AG09309 (cell line): Measurements from ENCODE around the gene SH2D4B.

Experiments
- DNase-seq: peaks from one replicate; pipeline ENCODE4 v3.0.0-alpha.2; 2010; ENCODE audit warnings: low read depth
- H3K4me3 ChIP-seq: 2 replicates; pipeline ENCODE4 v1.5.1; 2011; ENCODE audit warnings: mild to moderate bottlenecking, low read depth, low read length, moderate library complexity; ENCODE audit not compliant: control insufficient read depth
- TF ChIP-seq, protein P1 (sequence below): IDR thresholded peaks from 2 replicates; pipeline ENCODE4 v1.5.1; 2011; ENCODE audit warnings: mild to moderate bottlenecking, low read depth, low read length, inconsistent platforms; ENCODE audit not compliant: insufficient read depth, control insufficient read depth; ENCODE audit errors: missing control alignments

The SH2D4B gene

DNA sequence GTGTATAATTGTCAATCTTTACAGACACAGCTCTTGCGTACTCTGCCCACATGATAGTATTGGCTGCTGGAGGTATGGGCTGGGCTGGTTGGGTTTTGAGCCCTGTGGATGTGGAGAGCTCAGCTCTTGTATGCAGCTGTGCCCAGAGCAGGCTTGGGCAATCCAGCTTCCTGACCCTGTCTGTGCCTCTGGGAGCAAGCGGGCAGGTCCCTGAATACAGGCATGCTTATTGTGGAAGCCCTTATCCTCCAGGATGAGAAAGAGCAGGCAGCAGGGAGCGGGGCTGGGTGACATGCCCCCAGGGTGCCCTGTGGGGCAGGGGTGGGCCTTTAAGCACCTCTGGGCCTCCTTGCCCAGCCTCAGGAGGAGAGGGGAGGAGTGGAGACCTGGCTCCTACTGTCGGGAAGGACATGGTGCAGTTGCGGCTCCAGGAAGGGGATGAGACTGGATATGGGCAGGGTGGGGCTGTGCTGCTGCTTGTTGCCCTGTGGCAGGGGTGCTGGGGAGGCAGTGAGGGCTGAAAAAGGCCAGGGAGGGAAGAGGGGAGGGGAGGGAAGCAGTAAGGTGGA is 32.7 kb upstream of the SH2D4B start:
- TF ChIP-seq, protein P1, sequence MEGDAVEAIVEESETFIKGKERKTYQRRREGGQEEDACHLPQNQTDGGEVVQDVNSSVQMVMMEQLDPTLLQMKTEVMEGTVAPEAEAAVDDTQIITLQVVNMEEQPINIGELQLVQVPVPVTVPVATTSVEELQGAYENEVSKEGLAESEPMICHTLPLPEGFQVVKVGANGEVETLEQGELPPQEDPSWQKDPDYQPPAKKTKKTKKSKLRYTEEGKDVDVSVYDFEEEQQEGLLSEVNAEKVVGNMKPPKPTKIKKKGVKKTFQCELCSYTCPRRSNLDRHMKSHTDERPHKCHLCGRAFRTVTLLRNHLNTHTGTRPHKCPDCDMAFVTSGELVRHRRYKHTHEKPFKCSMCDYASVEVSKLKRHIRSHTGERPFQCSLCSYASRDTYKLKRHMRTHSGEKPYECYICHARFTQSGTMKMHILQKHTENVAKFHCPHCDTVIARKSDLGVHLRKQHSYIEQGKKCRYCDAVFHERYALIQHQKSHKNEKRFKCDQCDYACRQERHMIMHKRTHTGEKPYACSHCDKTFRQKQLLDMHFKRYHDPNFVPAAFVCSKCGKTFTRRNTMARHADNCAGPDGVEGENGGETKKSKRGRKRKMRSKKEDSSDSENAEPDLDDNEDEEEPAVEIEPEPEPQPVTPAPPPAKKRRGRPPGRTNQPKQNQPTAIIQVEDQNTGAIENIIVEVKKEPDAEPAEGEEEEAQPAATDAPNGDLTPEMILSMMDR, result no peak
- DNase-seq, result no peak
- no peak overlapping the region for H3K4me3 ChIP-seq

DNA sequence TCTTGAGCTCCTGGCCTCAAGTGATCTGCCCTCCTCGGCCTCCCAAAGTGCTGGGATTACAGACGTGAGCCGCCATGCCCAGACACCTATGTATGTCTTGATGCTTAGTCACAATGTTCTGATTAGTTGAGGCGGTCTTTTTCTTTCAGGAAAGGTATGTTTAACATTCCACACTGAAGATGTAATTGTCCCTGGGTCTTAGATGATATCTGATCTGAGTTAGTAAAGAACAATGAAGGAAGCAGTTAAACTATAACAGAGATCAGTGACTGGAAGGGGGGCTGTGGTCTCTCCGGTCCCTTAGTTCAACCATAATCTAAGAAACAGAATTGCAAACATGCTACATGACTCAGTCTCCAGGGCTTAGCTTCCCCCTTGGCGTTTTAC is 31.5 kb upstream of the SH2D4B start:
- DNase-seq, result no peak
- H3K4me3 ChIP-seq, result no peak overlapping the region
- TF ChIP-seq, protein P1, result no peak

DNA sequence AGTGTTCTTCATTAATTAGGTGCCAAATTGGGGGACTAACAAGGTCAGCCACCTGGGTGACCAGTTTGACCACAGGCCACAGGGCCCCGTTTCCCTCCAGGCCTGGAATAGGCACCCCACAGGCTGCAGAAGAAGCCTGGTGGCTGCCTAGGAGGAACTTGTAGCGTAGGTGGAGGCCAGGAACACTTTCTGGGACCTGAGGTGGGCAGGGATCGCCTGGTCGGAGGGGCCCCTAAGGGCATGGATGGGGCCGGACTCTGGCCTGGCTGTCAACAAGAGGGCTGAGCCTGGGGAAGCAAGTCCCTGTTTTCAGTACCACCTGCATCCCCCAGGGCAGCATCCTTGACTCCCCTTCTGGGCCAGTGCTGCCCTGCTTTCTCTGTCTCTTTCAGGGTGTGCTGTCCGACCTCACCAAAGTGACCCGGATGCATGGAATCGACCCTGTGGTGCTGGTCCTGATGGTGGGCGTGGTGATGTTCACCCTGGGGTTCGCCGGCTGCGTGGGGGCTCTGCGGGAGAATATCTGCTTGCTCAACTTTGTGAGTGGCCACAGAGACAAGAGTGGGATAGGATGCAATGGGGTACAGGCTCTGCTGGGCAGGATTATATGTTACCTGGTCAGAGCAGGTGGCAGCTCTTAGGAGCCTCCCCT is 30.7 kb upstream of the SH2D4B start:
- H3K4me3 ChIP-seq, result no peak overlapping the region
- no peak for DNase-seq
- TF ChIP-seq, protein P1, result no peak

DNA sequence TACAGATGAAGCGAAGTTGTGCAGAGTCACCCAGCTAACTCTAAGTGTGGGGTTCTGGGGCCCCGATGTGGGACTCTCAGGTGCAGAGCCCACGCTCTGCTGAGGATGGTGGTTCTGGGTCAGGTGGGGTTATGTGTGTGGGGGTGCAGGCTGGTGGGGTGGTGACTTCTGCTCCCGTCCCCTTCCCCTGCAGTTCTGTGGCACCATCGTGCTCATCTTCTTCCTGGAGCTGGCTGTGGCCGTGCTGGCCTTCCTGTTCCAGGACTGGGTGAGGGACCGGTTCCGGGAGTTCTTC is 28.6 kb upstream of the SH2D4B start:
- DNase-seq, result no peak
- TF ChIP-seq, protein P1, result no peak

DNA sequence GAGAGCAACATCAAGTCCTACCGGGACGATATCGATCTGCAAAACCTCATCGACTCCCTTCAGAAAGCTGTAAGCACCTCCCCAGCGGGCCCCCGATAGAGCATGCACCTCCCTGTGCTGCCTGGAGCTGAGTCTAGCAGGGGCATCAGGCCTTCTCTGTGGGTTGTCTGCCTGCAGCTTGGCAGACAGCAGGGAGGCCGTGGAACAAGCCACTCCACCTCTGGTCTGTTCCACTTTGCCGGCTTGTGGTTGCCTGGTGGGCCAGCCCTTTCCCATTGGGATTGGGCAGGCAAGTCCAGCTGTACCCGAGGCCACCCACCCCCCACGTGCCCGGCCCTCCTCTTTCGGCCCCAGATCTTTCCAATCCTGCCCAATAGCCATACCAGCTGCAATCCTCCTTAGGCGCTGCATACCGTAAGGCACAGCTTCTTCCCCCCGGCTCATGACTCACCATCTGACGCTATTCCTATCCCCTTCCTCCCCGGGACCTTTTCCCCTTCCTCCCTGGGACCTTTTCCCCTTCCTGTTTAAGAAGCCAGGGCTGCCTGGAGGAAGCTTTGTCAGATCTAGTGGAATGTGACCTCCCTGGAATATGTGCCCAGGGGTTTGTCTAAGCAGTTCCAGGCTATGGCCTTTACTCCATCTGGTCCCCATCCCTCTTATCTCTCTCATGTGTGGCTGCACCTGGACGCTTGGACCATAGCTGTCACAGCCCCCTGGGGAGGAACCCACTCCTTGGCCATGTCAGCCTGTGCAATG is 28.1 kb upstream of the SH2D4B start:
- no peak overlapping the region for H3K4me3 ChIP-seq
- DNase-seq, result no peak
- TF ChIP-seq, protein P1, result no peak

More for the DNA sequence above, 28.6 kb upstream of the SH2D4B start:
- H3K4me3 ChIP-seq, result no peak overlapping the region

DNA sequence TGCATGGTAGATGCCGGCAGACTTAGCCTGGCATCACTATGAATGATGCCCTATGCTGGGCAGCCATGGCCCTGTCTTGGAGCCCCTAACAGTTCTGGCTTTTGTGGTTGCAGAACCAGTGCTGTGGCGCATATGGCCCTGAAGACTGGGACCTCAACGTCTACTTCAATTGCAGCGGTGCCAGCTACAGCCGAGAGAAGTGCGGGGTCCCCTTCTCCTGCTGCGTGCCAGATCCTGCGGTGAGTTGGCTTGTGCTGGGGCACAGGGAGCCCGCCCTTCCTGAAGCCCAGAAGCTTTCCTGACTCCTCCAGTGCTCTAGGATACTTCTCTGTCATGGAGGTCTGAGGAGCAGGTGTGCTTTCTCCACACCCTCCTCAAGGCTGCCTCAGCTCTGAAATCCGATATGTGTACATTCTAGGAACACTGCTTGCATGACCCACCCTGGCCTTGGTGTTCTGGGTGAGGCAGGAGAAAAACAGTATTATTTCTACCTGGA is 25.6 kb upstream of the SH2D4B start:
- TF ChIP-seq, protein P1, result no peak
- no peak for DNase-seq

More for the DNA sequence above, 25.6 kb upstream of the SH2D4B start:
- H3K4me3 ChIP-seq, result no peak overlapping the region
